IgD-negative memory B cell (primary cell): ENCODE data around the gene SH2D1B. TPM values are rescaled to one million over a fixed set of nuclear protein-coding genes. Genes with fewer than 3 reads are reported as not detected.

Experiments used
- H3K27ac Mint-ChIP-seq, 3 donors: one replicate each; pipeline ENCODE4 v1.8.0; 2020 to 2022; ENCODE audit warnings: mild to moderate bottlenecking in 3 of 3, mixed read lengths in 3 of 3, moderate library complexity in 1 of 3
- H3K27me3 Mint-ChIP-seq: one replicate; pipeline ENCODE4 v1.8.0; 2021; ENCODE audit warnings: mixed read lengths
- H3K36me3 Mint-ChIP-seq: one replicate; pipeline ENCODE4 v1.8.0; 2020; ENCODE audit warnings: mild to moderate bottlenecking, mixed read lengths
- H3K4me1 Mint-ChIP-seq, 3 donors: one replicate each; pipeline ENCODE4 v1.8.0; 2020 to 2022; ENCODE audit warnings: mixed read lengths in 3 of 3, mild to moderate bottlenecking in 1 of 3
- H3K4me3 Mint-ChIP-seq, 4 donors: one replicate each; pipeline ENCODE4 v1.8.0; 2020 to 2022; ENCODE audit warnings: mild to moderate bottlenecking in 4 of 4, mixed read lengths in 4 of 4, moderate library complexity in 3 of 4
- H3K9me3 Mint-ChIP-seq, 3 donors: one replicate each; pipeline ENCODE4 v1.8.0; 2020 to 2021; ENCODE audit warnings: mixed read lengths in 3 of 3, mild to moderate bottlenecking in 1 of 3
- polyA plus RNA-seq: library from polyadenylated mRNA; unstranded; fragments of 300-500 nt; fragmentation: Illumina TruSeq; gene quantifications from one replicate; pipeline ENCODE4 v1.2.3, GENCODE V29; 2021

The SH2D1B gene
- polyA plus RNA-seq, 1 donor from 2014 or later = 0.26 TPM

DNA sequence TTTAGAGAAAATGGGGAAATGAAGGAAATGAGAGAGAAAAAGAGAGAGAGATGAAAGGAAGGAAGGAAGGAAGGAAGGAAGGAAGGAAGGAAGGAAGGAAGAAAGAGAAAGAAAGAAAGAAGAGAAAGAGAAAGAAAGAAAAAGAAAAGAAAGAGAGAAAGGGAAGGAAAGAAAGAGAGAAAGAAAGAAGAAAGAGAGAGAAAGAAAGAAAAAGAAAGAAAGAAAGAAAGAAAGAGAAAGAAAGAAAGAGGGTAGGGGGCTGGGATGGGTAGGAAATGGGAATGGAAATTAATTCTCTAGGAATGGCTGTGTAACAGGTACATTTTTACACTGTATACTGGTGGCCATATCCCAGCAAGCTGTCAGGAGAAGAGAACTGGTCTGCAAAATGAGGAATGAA is 4.3 kb upstream of the SH2D1B start:
- no peak overlapping the region for H3K4me3 Mint-ChIP-seq

DNA sequence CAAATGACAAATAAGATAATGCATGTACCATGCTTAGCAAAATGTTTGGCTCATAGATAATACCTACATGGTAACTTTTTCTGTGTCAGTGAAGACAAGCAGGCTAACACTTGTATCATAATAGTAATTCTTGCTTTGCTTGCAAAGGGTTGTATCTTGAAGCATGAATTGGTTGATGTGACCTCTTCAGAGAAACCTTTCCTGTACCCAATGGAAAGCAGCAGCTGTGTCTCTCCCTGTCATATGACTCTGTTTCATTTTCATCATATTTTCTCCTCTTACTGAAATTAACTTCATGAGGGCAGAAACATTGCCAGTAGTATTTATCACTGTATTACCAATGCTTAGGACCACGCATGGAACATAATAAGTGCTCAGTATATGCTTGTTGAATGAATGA is 4.4 kb downstream of the SH2D1B start:
- Mint-ChIP-seq H3K4me1 (peaks cover 0 to 3% (median 0%) of the 10 kb centered on the region in 3 donors), H3K4me3 (no peak overlapping the region), H3K27ac (no peak overlapping the region), H3K27me3 (peaks cover 11% of the 10 kb centered on the region), H3K9me3 (no peaks in the 10 kb centered on the region), H3K36me3 (no peaks in the 10 kb centered on the region)

More for the DNA sequence above, 4.3 kb upstream of the SH2D1B start:
- H3K27me3 Mint-ChIP-seq = peaks cover 15% of the 10 kb centered on the region
- H3K4me1 Mint-ChIP-seq = peaks cover 0 to 2% (median 0%) of the 10 kb centered on the region in 3 donors
- peaks cover 0 to 3% (median 0%) of the 10 kb centered on the region in 3 donors for H3K9me3 Mint-ChIP-seq
- H3K36me3 Mint-ChIP-seq = no peaks in the 10 kb centered on the region
- H3K27ac Mint-ChIP-seq = no peak overlapping the region

DNA sequence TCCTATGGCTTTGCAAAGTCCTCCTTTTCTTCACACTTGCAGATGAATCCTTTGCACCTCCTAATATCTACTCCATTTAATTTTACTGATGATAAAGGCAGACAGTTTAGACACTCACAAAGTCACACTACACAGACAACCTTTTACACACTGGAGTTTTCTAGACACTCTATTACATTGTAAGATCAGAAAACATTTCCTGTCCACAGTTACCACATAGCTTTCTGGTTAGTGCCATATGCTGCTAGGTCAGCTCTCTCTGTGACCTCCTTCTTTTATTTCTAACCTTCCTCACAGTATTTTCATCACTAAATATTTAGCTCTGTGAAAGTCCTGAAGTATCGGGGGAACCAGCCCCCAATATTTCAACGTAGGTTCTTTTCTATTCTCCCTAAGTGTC is 5.1 kb downstream of the SH2D1B start:
- no peaks in the 10 kb centered on the region for H3K36me3 Mint-ChIP-seq
- peaks cover 12% of the 10 kb centered on the region for H3K27me3 Mint-ChIP-seq
- no peak overlapping the region for H3K27ac Mint-ChIP-seq
- peaks cover 0 to 3% (median 0%) of the 10 kb centered on the region in 3 donors for H3K4me1 Mint-ChIP-seq
- no peaks in the 10 kb centered on the region for H3K9me3 Mint-ChIP-seq
- H3K4me3 Mint-ChIP-seq = no peak overlapping the region

DNA sequence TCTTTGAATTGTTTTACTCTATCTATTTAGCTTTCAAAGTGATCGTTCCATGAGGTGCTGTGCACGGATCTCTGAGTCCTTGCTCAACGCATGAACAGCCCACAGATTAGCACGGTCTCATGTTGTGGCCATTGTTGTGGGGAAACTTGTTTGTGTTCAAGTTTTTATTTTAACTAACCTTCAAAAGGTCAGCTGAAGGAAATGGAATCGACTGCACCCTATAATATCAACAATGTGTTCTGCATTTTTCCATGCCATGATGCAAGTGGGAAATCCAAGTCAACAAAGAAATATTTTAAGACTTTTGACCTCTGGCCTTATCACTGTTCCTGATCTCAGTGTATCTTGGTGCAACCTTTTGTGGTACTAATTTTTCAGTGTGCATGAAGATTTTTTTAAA is 6.1 kb downstream of the SH2D1B start:
- peaks cover 0 to 3% (median 0%) of the 10 kb centered on the region in 3 donors for H3K4me1 Mint-ChIP-seq
- H3K9me3 Mint-ChIP-seq = no peaks in the 10 kb centered on the region
- no peaks in the 10 kb centered on the region for H3K36me3 Mint-ChIP-seq
- no peak overlapping the region for H3K27ac Mint-ChIP-seq
- no peak overlapping the region for H3K4me3 Mint-ChIP-seq
- peaks cover 10% of the 10 kb centered on the region for H3K27me3 Mint-ChIP-seq

DNA sequence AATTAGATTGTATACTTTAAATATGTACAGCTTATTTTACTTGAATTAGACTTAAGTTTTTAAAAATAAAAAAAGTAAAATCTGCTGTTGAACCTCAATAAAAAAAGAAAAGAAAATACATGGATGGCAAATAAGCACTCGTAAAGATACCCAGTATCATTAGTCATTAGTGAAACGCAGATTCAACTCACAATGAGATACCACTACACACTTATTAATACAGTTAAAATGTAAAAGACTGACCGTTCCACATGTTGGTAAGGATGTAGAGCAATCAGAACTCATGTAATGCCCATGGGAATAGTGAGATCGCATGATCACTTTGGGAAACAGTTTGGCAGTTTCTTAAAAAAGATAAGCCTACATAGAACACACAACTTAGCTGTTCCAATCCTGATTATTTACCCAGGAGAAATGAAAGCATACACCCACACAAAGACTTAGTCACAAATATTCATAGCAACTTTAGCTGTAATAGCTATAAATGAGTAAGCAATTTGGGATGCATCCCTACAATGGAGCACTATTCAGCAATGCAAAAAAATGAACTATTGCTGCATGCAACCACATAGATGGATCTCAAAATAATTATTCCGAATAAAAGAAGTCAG is 7.3 kb downstream of the SH2D1B start:
- no peak overlapping the region for H3K4me3 Mint-ChIP-seq
- H3K27me3 Mint-ChIP-seq = peaks cover 6% of the 10 kb centered on the region
- no peaks in the 10 kb centered on the region for H3K9me3 Mint-ChIP-seq
- no peaks in the 10 kb centered on the region for H3K36me3 Mint-ChIP-seq
- H3K27ac Mint-ChIP-seq = no peak overlapping the region
- H3K4me1 Mint-ChIP-seq = peaks cover 0 to 3% (median 0%) of the 10 kb centered on the region in 3 donors

DNA sequence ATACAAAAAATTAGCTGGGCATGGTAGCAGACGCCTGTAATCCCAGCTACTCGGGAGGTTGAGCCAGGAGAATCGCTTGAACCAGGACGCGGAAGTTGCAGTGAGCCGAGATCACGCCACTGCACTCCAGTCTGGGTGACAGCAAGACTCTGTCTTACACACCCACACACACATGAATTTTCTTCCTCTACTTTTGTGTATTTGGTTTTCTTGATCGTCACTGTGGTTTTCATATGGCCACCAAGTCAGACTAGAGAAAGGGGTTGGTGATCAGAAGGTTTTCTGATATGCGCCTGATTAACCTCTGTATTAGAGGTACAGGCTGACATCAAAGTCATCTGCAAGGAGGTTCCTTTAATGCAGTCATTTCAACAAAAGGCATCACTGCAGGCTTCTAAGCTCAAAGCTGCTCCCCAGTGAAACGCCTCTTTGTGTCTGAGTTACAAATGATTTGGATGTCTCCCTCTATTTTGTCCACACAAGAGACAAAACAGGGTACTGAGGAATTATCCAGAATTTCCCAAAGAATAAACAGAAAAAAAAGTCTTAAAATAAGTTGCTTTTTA is 11.1 kb downstream of the SH2D1B start:
- no peaks in the 10 kb centered on the region for H3K36me3 Mint-ChIP-seq

DNA sequence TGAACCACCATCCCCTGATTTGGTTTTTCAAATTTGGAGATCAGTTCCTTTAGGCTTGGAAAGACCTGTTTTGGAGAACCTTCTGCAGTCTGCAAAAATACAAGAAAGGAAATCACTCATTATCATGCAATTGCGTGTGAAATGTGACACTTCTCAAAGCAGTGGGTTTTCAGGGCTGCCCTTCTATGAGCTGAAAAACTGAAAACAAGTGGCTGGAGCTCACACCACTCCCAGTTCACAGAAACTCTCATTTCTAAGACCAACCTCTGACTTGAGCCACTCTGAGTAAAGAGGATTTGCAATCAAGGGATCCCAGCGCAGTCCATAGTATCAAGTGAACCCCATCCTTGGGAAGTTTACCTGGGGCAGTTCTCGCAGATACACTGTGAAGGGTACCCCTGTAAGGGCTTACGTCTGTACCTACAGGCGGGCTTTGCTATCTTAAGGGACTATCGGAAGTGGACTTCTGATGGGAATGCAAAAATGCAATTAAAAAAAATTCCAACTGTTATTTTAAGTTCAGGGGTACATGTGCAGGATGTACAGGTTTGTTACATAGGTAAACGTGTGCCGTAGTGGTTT is 12.8 kb downstream of the SH2D1B start:
- Mint-ChIP-seq H3K9me3 (no peaks in the 10 kb centered on the region), H3K4me1 (no peaks in the 10 kb centered on the region), H3K27ac (no peak overlapping the region), H3K4me3 (no peak overlapping the region), H3K27me3 (peaks cover 11% of the 10 kb centered on the region), H3K36me3 (no peaks in the 10 kb centered on the region)

More for the DNA sequence above, 11.1 kb downstream of the SH2D1B start:
- no peaks in the 10 kb centered on the region for H3K4me1 Mint-ChIP-seq
- no peaks in the 10 kb centered on the region for H3K9me3 Mint-ChIP-seq
- H3K27me3 Mint-ChIP-seq = peaks cover 11% of the 10 kb centered on the region
- H3K4me3 Mint-ChIP-seq = no peak overlapping the region
- H3K27ac Mint-ChIP-seq = no peak overlapping the region

DNA sequence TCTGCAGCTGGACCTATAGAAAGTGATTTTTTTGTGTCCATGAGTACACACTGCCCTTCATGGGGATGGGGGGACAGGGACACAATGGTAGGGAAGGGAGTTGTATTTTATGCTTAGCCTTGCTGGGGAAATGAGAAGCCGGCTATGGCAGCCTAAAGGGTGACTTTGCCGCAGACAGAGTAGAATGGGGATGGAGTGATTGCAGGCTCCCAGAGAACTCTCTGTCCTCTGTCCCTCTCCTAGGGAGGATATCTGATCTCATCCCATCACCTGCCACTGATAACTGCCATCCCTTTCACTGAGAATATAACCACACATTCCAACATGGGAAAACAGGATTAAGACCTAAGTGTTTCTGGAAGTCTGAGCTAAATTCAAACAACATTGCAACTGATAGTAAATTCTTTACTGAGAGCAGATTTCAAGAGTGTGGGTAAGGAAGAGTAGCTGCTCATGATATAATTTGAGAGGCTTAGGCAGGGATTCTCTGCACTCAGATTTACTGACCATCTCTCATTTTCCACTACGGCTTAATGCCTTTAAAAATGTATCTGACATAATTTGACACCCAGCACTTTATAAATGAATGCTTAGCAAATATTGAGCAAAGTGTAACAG is 13.9 kb downstream of the SH2D1B start:
- no peaks in the 10 kb centered on the region for H3K9me3 Mint-ChIP-seq
- no peaks in the 10 kb centered on the region for H3K4me1 Mint-ChIP-seq
- peaks cover 1% of the 10 kb centered on the region for H3K36me3 Mint-ChIP-seq
- no peak overlapping the region for H3K27ac Mint-ChIP-seq
- H3K4me3 Mint-ChIP-seq = no peak overlapping the region
- peaks cover 11% of the 10 kb centered on the region for H3K27me3 Mint-ChIP-seq

DNA sequence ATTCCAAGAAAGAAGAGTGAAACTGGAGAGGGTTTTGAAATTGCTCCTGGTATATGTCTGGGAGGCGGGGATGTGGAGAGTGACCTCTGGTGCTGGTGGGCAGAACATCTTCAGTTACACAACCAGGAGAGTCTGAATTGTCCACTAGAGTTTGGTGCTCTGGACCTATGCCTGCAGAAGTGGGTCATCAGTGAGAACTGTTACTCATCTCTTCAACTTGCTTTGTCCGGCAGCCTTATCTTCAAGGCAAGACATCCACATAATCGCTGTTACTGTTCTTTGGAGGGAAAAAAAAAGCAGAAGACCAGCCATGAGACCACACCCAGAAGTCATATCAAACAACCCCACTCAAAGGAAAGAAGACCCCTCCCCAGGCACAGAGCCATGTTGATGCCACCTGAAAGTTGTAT is 14.9 kb downstream of the SH2D1B start:
- H3K36me3 Mint-ChIP-seq = peaks cover 1% of the 10 kb centered on the region
- no peaks in the 10 kb centered on the region for H3K9me3 Mint-ChIP-seq
- peaks cover 0 to 2% (median 0%) of the 10 kb centered on the region in 3 donors for H3K4me1 Mint-ChIP-seq
- H3K4me3 Mint-ChIP-seq = no peak overlapping the region
- H3K27me3 Mint-ChIP-seq = peaks cover 10% of the 10 kb centered on the region
- peak overlapping the region in 1 of 3 donors; percentile 24 for H3K27ac Mint-ChIP-seq

DNA sequence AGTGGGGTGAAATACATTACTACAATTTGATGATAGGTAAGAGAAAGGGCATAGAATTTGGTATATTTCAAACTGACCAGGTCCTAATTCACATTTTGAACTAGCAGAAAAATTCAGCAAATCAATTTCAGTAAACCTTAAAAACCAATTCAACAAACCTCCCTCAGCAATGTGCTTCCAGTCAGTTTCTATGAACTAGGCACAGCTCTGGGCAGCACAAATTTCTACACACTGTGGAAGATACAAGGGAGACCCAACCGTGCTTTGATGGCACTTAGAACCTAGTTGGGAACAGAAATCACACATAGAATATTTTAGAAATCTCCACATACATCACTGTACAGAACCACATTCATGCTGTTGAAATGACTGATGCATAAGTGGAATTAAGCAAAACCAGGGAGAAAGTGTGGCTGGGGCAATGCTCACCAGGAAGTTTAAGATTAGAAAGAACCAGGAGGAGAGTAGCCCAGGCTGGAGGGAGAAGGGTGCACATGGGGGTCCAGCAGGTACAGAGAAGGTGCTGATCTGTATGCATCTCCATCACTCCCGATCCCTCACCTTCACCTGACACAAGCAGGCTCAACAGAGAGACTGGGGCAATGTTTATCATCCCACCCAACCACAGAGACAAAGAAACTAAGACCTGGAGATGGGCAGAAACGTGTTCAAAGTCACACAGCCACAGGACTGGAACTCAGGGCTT is 15.6 kb downstream of the SH2D1B start:
- peaks cover 1% of the 10 kb centered on the region for H3K36me3 Mint-ChIP-seq
- H3K9me3 Mint-ChIP-seq = no peaks in the 10 kb centered on the region
- peaks cover 0 to 5% (median 0%) of the 10 kb centered on the region in 3 donors for H3K4me1 Mint-ChIP-seq
- no peak overlapping the region for H3K4me3 Mint-ChIP-seq
- peak overlapping the region in 1 of 3 donors; percentile 24 for H3K27ac Mint-ChIP-seq
- H3K27me3 Mint-ChIP-seq = peaks cover 9% of the 10 kb centered on the region

DNA sequence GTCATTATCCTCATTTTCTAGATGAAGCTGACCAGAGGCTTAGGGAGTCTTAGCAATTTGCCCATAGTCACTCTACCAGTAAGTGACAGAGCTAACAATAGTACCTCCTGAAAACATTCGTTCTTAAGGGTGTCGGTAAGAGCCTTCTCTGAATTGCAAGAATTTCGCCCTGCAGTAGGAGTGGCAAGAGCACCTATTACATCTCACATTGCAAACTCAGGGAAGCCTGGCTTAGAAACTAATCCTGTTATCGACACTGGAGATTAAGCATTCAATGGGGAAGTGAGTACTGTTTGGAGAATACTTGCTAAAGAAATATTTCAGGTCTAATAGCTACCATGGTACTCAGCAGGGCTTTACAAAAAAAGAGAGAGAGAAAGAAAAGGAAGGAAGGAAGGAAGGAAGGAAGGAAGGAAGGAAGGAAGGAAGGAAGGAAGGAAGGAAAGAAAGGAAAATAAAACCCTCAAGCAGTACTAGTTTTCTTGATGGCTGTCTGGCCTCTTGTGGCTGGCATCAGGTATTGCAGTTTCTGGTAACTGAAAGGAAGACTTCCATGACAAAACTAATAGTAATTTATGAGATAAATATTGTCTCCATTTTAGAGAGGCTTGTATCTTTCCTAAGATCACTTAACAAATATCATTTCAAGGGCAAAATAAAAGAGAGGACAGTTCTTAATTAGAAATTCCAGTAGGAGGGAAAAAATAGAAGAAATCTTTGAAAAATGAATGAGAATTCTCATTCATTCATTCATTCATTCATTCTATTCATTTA is 20.0 kb downstream of the SH2D1B start:
- Mint-ChIP-seq H3K27me3 (peaks cover 19% of the 10 kb centered on the region), H3K9me3 (no peaks in the 10 kb centered on the region), H3K27ac (no peak overlapping the region), H3K36me3 (peaks cover 1% of the 10 kb centered on the region), H3K4me1 (peaks cover 0 to 13% (median 3%) of the 10 kb centered on the region in 3 donors), H3K4me3 (no peak overlapping the region)

DNA sequence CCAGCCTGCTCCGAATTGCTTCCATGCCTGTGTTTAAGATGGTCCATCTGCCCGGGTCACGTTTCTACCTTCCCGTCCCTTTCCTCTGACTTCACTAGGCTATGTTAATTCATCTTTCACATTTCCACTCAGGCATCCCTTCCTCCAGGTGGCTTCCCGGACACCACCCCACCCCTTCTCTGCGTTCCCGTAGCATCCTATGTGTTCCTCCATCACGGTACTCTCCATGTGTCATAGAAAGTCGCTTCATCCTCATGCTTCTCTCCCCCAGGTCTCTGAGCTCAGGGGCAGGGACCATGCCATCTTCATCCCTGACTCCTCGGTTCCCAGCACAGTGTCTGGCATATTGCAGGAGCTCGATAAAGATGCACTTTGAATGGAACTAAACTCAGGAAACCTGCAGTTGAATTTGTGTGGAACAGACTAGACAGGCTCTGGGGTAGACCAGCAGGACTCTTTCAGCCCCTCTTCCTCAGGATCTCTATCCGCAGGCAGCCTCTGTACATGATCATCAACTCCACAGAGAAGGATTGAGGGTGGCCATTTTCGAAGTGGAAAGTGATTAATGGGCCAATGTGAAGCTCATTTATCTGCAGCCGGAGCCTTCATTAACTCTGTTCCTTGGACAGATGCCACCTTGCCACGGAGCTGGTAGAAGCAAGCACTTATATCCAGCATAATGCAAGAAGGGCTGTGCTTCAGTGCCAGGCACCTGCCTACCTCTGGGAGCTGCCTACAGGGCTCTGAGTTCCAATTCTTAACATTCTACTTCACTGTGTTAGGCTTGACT is 21.3 kb downstream of the SH2D1B start:
- H3K36me3 Mint-ChIP-seq = peaks cover 1% of the 10 kb centered on the region
- H3K4me1 Mint-ChIP-seq = peaks cover 0 to 13% (median 3%) of the 10 kb centered on the region in 3 donors
- H3K4me3 Mint-ChIP-seq = peak overlapping the region in 1 of 4 donors; percentile 4
- no peaks in the 10 kb centered on the region for H3K9me3 Mint-ChIP-seq
- H3K27me3 Mint-ChIP-seq = peaks cover 17% of the 10 kb centered on the region
- no peak overlapping the region for H3K27ac Mint-ChIP-seq

DNA sequence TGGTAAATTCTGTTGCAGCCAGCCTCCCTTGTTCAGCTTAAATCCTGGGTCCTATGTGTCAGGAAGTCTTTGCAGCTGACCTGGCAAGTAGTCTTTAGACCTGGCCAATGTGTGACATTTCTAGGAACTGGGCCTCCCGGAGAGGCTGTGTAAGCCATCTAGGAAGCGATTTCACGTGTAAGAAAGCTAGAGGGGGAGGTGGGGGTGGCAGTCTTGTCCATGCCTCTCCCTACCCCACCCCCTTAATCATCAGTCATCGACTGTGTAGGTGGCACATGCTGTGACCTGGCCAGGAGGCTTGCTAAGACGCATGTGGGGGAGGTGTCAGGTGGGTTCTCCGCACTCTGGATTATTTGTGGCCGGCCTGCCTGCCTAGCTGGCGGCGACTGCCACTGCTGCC is 22.0 kb downstream of the SH2D1B start:
- Mint-ChIP-seq H3K4me3 (no peak overlapping the region), H3K27me3 (peaks cover 17% of the 10 kb centered on the region), H3K4me1 (peaks cover 0 to 13% (median 3%) of the 10 kb centered on the region in 3 donors), H3K27ac (no peak overlapping the region), H3K36me3 (peaks cover 1% of the 10 kb centered on the region), H3K9me3 (no peaks in the 10 kb centered on the region)
